Esophagus squamous epithelium (tissue), 5 donors: ENCODE data around the gene GRK5. TPM values are rescaled to one million over a fixed set of nuclear protein-coding genes. Genes with fewer than 3 reads are reported as not detected.

Experiments used
- DNase-seq: peaks from one replicate; lab custom pipeline; 2025; lab: John Stamatoyannopoulos, UW
- H3K27ac ChIP-seq, 4 donors: fragments of 200-600 bp; sonication (generic); one replicate each; pipeline ENCODE4 v1.5.1; 2016 to 2019; ENCODE audit warnings: mild to moderate bottlenecking in 1 of 4
- H3K27me3 ChIP-seq, 4 donors: fragments of 200-600 bp; sonication (generic); 1 replicate in 3 of 4; 2 replicates in 1 of 4; pipeline versions ENCODE4 v1.5.1 to v1.6.0; 2017 to 2021; ENCODE audit warnings: antibody characterized with exemption in 1 of 4
- H3K36me3 ChIP-seq, 3 donors: fragments of 200-600 bp; sonication (generic); one replicate each; pipeline ENCODE4 v1.5.1; 2016 to 2019
- H3K4me1 ChIP-seq, 3 donors: fragments of 200-600 bp; sonication (generic); one replicate each; pipeline ENCODE4 v1.5.1; 2017 to 2019
- H3K4me3 ChIP-seq, 4 donors: fragments of 200-600 bp; sonication (generic); 1 replicate in 3 of 4; 2 replicates in 1 of 4; pipeline ENCODE4 v1.5.1; 2016 to 2019; ENCODE audit warnings: mild to moderate bottlenecking in 2 of 4, moderate library complexity in 1 of 4
- H3K9me3 ChIP-seq, 3 donors: fragments of 200-600 bp; sonication (generic); one replicate each; pipeline ENCODE4 v1.5.1; 2016 to 2019
- CTCF ChIP-seq, 6 experiments: fragments of 450-650 bp in 4 of 6; fragments of 200-600 bp in 2 of 6; sonication (generic) in 2 of 6; IDR thresholded peaks; one replicate each; pipeline ENCODE4 v1.5.1; 2016 to 2019; ENCODE audit warnings: antibody characterized with exemption in 6 of 6, mild to moderate bottlenecking in 4 of 6, moderate library complexity in 4 of 6
- POLR2A ChIP-seq, 4 donors: fragments of 450-650 bp; IDR thresholded peaks; one replicate each; pipeline ENCODE4 v1.6.1; 2017; ENCODE audit warnings: antibody characterized with exemption in 4 of 4, mild to moderate bottlenecking in 4 of 4, moderate library complexity in 3 of 4
- WGBS, 2 donors: methylation state at CpG; one replicate each; pipeline ENCODE4 v1.1.5; 2018; 5-methylcytosine and 5-hydroxymethylcytosine counted together
- intact Hi-C: fragments of 100-400 bp; cut with DNase I; formaldehyde crosslinking; loops from one replicate; pipeline ENCODE4 v1.15.0; 2022
- total RNA-seq, 4 donors: library from RNA; depleted of rRNA; stranded (reverse); fragments of >200 nt; gene quantifications; one replicate each; pipeline ENCODE4 v1.1.0, GENCODE V29; 2016
- donor health status: DM: yes; HTN: yes; CAD: no.

The GRK5 gene
- total RNA-seq, 4 donors from 2014 or later = 2.4 to 18.9 (median 6.3) TPM

GRCh38 chr10:119499677-119500002 is 292.3 kb downstream of the GRK5 start:
- H3K9me3 ChIP-seq = no peaks in the 10 kb centered on the region
- no peaks in the 10 kb centered on the region for H3K27me3 ChIP-seq
- 70 to 80% methylated on average over 5 of the region's 5 CpGs for WGBS, 2 donors
- peaks cover 0 to 41% (median 0%) of the 10 kb centered on the region in 3 donors for H3K36me3 ChIP-seq
- no peak for TF ChIP-seq CTCF (IDR thresholded peaks at IDR 0.05)
- TF ChIP-seq POLR2A (IDR thresholded peaks at IDR 0.05) = no peak
- H3K27ac ChIP-seq = no peak overlapping the region
- H3K4me1 ChIP-seq = peaks cover 0 to 48% (median 8%) of the 10 kb centered on the region in 3 donors
- DNase-seq = no peak
- intact Hi-C loops = no loop called here
- no peak overlapping the region for H3K4me3 ChIP-seq

DNA sequence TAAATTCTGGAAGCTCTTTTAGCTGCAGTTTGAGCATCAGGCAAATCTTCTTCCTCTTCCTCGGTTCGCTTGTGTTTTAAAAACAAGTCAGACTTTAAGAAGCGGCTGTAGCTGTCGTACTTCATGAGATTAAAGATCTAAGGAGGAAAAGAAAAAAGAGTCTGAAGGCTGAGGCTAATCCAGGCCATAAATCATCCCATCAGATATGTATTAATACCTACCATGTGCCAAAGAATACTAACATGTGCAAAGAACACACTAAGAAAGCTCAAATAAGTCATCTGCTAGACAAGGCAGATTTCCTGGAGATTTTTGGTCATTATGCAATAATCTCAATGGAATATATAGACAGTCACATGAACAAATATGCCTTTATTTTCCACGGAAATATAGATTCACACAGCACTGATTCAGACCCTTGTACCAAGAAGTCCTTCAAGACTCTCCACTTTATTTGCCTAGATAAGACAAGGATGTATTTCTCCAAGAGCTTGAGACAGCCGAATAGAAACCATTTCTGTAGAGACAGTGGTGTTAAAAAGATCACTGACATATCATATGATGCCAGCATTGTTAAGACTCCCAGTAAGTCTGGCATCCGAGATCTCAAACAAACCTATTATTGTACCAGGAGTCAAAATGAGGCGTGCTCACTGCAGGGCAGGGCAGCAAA is 292.9 kb downstream of the GRK5 start:
- no peaks in the 10 kb centered on the region for H3K9me3 ChIP-seq
- H3K27ac ChIP-seq = peak overlapping the region in 1 of 4 donors; percentile 18
- H3K4me1 ChIP-seq = peaks cover 0 to 48% (median 8%) of the 10 kb centered on the region in 3 donors
- no peak overlapping the region for H3K4me3 ChIP-seq
- H3K27me3 ChIP-seq = no peaks in the 10 kb centered on the region
- intact Hi-C loops = no loop called here
- H3K36me3 ChIP-seq = peaks cover 0 to 43% (median 0%) of the 10 kb centered on the region in 3 donors
- 28 to 32% methylated on average over 8 of the region's 8 CpGs for WGBS, 2 donors
- no peak for DNase-seq
- no peak for TF ChIP-seq CTCF (IDR thresholded peaks at IDR 0.05)
- no peak for TF ChIP-seq POLR2A (IDR thresholded peaks at IDR 0.05)

GRCh38 chr10:119500821-119501220 is 293.4 kb downstream of the GRK5 start:
- TF ChIP-seq POLR2A (IDR thresholded peaks at IDR 0.05) = no peak
- no peak for TF ChIP-seq CTCF (IDR thresholded peaks at IDR 0.05)
- 65 to 77% methylated on average over 6 of the region's 6 CpGs for WGBS, 2 donors
- H3K27me3 ChIP-seq = no peaks in the 10 kb centered on the region
- no peak overlapping the region for H3K4me3 ChIP-seq
- H3K27ac ChIP-seq = peak overlapping the region in 1 of 4 donors; percentile 18
- intact Hi-C loops = no loop called here
- no peaks in the 10 kb centered on the region for H3K9me3 ChIP-seq
- H3K36me3 ChIP-seq = peaks cover 0 to 43% (median 0%) of the 10 kb centered on the region in 3 donors
- H3K4me1 ChIP-seq = peaks cover 0 to 50% (median 8%) of the 10 kb centered on the region in 3 donors
- DNase-seq = no peak

DNA sequence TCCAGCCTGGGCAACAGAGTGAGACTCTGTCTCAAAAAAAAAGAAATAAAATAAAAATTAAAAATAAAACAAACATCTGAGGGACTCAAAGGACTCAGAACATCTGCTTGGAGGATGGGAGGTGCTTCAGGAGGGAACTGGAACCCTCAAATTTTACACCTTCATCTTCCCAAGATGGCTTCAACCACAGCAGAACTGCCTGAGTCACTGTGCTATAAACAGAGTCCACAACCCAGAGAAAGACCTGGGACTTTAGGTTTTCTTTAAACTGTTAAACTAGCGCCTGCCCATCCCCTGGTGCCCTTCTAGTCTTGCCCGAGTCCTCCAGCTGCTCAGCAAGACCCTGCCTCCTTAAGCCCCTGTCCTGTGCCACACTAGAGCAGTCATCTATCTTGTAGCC is 294.3 kb downstream of the GRK5 start:
- H3K36me3 ChIP-seq = peaks cover 0 to 43% (median 0%) of the 10 kb centered on the region in 3 donors
- TF ChIP-seq CTCF (IDR thresholded peaks at IDR 0.05) (no peak), POLR2A (IDR thresholded peaks at IDR 0.05) (no peak)
- no peaks in the 10 kb centered on the region for H3K27me3 ChIP-seq
- H3K9me3 ChIP-seq = no peaks in the 10 kb centered on the region
- peak overlapping the region in 2 of 4 donors; percentile 9 to 59 for H3K27ac ChIP-seq
- DNase-seq = no peak
- WGBS, 2 donors = 84 to 92% methylated on average over 2 of the region's 2 CpGs
- no peak overlapping the region for H3K4me3 ChIP-seq
- intact Hi-C loops = no loop called here
- peaks cover 0 to 54% (median 8%) of the 10 kb centered on the region in 3 donors for H3K4me1 ChIP-seq

DNA sequence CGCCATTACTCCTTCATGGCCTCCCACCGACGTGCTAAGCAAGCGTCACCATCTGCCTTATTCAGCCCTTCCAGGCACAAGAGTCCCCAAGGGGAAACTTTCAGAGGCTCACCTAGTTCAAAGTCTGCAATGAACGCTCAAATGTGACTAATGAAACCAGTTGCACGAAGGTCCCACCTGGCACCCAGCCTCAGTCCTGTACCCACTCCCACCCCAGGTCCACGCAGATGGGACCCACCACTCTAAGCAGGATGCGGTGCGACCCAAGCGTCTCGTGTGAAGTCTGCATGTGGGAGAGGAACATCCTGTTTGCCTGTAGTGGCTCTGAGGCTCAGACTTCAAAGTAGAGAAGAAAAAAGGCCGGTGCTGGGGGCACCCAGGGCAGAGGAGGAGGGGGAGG is 294.8 kb downstream of the GRK5 start:
- 65 to 82% methylated on average over 11 to 12 of the region's 12 CpGs for WGBS, 2 donors
- H3K27ac ChIP-seq = peak overlapping the region in 1 of 4 donors; percentile 59
- intact Hi-C loops = no loop called here

More for the DNA sequence above, 294.8 kb downstream of the GRK5 start:
- Histone ChIP-seq H3K4me1 (peaks cover 0 to 54% (median 8%) of the 10 kb centered on the region in 3 donors), H3K4me3 (no peak overlapping the region), H3K9me3 (no peaks in the 10 kb centered on the region), H3K36me3 (peaks cover 0 to 43% (median 0%) of the 10 kb centered on the region in 3 donors), H3K27me3 (no peaks in the 10 kb centered on the region)
- TF ChIP-seq CTCF (IDR thresholded peaks at IDR 0.05) (no peak), POLR2A (IDR thresholded peaks at IDR 0.05) (no peak)
- no peak for DNase-seq
